MM.1S (cell line): ENCODE results near the gene RFTN1.

ENCODE experiments used
- DNase-seq: peaks from one replicate; pipeline ENCODE4 v3.0.0-alpha.2; 2015
- H2AFZ ChIP-seq: fragments of 300-600 bp; sonication (generic); 2 replicates; pipeline ENCODE4 v1.6.0; 2016; ENCODE audit warnings: antibody characterized with exemption, low read length
- H3F3A ChIP-seq: fragments of 300-600 bp; sonication (generic); 2 replicates; pipeline ENCODE4 v1.6.1; 2016; ENCODE audit warnings: mild to moderate bottlenecking, antibody characterized with exemption, low read length, moderate library complexity, mixed read lengths; ENCODE audit not compliant: insufficient read depth
- H3K27ac ChIP-seq: fragments of 300-600 bp; sonication (generic); 2 replicates; pipeline ENCODE4 v1.5.1; 2016; ENCODE audit warnings: mild to moderate bottlenecking, low read length
- H3K27me3 ChIP-seq: fragments of 300-600 bp; sonication (generic); replicated peaks from 2 replicates; pipeline ENCODE4 v1.6.0; 2016; ENCODE audit warnings: low read length; ENCODE audit not compliant: insufficient read depth
- H3K36me3 ChIP-seq: fragments of 300-600 bp; sonication (generic); replicated peaks from 2 replicates; pipeline ENCODE4 v1.6.1; 2016; ENCODE audit warnings: mild to moderate bottlenecking, low read length, mixed read lengths; ENCODE audit not compliant: insufficient read depth
- H3K4me1 ChIP-seq: fragments of 300-600 bp; sonication (generic); 2 replicates; pipeline ENCODE4 v1.6.1; 2016; ENCODE audit warnings: low read length, mixed read lengths
- H3K4me2 ChIP-seq: fragments of 300-600 bp; sonication (generic); 2 replicates; pipeline ENCODE4 v1.6.0; 2016; ENCODE audit warnings: low read depth, low read length
- H3K4me3 ChIP-seq: fragments of 300-600 bp; sonication (generic); 2 replicates; pipeline ENCODE4 v1.5.1; 2016; ENCODE audit warnings: low read length, mixed read lengths
- H3K79me2 ChIP-seq: fragments of 300-600 bp; sonication (generic); 2 replicates; pipeline ENCODE4 v1.6.1; 2016; ENCODE audit warnings: mixed run types, low read length, mixed read lengths
- H3K9ac ChIP-seq: fragments of 300-600 bp; sonication (generic); 2 replicates; pipeline ENCODE4 v1.6.1; 2016; ENCODE audit warnings: low read length, mixed read lengths
- H3K9me2 ChIP-seq: fragments of 300-600 bp; sonication (generic); replicated peaks from 2 replicates; pipeline ENCODE4 v1.6.1; 2016; ENCODE audit warnings: mild to moderate bottlenecking, low read length, mixed read lengths; ENCODE audit not compliant: insufficient read depth
- H3K9me3 ChIP-seq: fragments of 300-600 bp; sonication (generic); replicated peaks from 2 replicates; pipeline ENCODE4 v1.6.1; 2016; ENCODE audit warnings: mild to moderate bottlenecking, low read length, mixed read lengths; ENCODE audit not compliant: insufficient read depth
- H4K20me1 ChIP-seq: fragments of 300-600 bp; sonication (generic); 2 replicates; pipeline ENCODE4 v1.6.1; 2016; ENCODE audit warnings: mild to moderate bottlenecking, low read length, moderate library complexity, mixed read lengths; ENCODE audit not compliant: insufficient read depth
- EZH2 ChIP-seq: fragments of 300-600 bp; sonication (generic); optimal IDR thresholded peaks from 2 replicates; pipeline ENCODE3; 2017; ENCODE audit warnings: low read depth, mild to moderate bottlenecking, antibody characterized with exemption, low read length, mixed read lengths
- EZH2phosphoT487 ChIP-seq: fragments of 300-600 bp; sonication (generic); IDR thresholded peaks from 2 replicates; pipeline ENCODE4 v1.6.1; 2018; ENCODE audit warnings: antibody characterized with exemption, low read length
- TF ChIP-seq, protein P1 (sequence below): fragments of 300-600 bp; sonication (generic); IDR thresholded peaks from 2 replicates; pipeline ENCODE4 v1.5.1; 2016; ENCODE audit warnings: antibody characterized with exemption, low read length, mixed read lengths

Gene RFTN1

GRCh38 chr3:16503191-16503776 is 10.2 kb downstream of the RFTN1 start:
- Histone ChIP-seq H3K36me3 (no peaks in the 10 kb centered on the region), H2AFZ (no peak overlapping the region), H3F3A (no peaks in the 10 kb centered on the region), H3K9me3 (no peaks in the 10 kb centered on the region), H3K4me1 (0 out of 2 replicates have a peak, but pooled peaks cover 4% of the 10 kb centered on the region), H4K20me1 (no peaks in the 10 kb centered on the region), H3K9ac (no peak overlapping the region), H3K4me3 (no peak overlapping the region), H3K79me2 (no peaks in the 10 kb centered on the region), H3K27ac (no peak overlapping the region), H3K4me2 (no peak overlapping the region), H3K27me3 (no peaks in the 10 kb centered on the region), H3K9me2 (no peaks in the 10 kb centered on the region)
- DNase-seq = no peak
- TF ChIP-seq EZH2phosphoT487 (no peak), EZH2 (no peak)
- TF ChIP-seq, protein P1, sequence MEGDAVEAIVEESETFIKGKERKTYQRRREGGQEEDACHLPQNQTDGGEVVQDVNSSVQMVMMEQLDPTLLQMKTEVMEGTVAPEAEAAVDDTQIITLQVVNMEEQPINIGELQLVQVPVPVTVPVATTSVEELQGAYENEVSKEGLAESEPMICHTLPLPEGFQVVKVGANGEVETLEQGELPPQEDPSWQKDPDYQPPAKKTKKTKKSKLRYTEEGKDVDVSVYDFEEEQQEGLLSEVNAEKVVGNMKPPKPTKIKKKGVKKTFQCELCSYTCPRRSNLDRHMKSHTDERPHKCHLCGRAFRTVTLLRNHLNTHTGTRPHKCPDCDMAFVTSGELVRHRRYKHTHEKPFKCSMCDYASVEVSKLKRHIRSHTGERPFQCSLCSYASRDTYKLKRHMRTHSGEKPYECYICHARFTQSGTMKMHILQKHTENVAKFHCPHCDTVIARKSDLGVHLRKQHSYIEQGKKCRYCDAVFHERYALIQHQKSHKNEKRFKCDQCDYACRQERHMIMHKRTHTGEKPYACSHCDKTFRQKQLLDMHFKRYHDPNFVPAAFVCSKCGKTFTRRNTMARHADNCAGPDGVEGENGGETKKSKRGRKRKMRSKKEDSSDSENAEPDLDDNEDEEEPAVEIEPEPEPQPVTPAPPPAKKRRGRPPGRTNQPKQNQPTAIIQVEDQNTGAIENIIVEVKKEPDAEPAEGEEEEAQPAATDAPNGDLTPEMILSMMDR = no peak

DNA sequence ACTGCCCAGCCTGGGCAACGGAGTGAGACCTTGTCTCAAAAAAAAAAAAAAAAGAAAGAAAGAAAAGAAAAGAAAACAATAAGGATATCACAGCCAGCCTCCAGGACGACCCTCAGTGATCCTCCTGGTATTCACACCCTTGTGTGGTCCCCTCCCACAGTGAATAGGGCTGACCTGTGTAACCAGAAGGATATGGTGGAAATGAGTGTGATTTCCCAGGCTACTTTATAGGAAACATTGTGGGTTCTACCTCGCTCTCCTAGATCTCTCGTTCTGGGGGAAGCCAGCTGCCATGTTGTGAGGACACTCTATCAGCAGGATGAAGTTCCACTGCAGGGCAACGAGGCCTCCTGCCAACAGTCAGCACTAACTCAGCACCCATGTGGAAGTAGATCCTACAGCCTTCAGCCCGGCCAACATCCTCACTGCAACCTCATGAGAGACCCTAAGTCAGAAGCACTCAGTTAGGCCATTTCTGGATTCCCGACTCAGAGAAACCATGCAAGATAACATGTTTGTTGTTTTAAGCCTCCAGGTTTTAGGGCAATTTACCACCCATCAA is 11.1 kb downstream of the RFTN1 start:
- no peaks in the 10 kb centered on the region for H3K36me3 ChIP-seq
- no peak overlapping the region for H3K27ac ChIP-seq
- H3F3A ChIP-seq = no peaks in the 10 kb centered on the region
- 0 out of 2 replicates have a peak, but pooled peaks cover 4% of the 10 kb centered on the region for H3K4me1 ChIP-seq
- H3K9me2 ChIP-seq = no peaks in the 10 kb centered on the region
- no peak overlapping the region for H3K4me3 ChIP-seq
- no peak overlapping the region for H3K4me2 ChIP-seq
- no peaks in the 10 kb centered on the region for H3K9me3 ChIP-seq
- H4K20me1 ChIP-seq = no peaks in the 10 kb centered on the region
- TF ChIP-seq EZH2phosphoT487 (no peak), EZH2 (no peak)
- TF ChIP-seq, protein P1 = no peak
- no peaks in the 10 kb centered on the region for H3K27me3 ChIP-seq
- no peaks in the 10 kb centered on the region for H3K79me2 ChIP-seq
- DNase-seq = no peak
- H2AFZ ChIP-seq = no peak overlapping the region
- H3K9ac ChIP-seq = no peak overlapping the region

GRCh38 chr3:16501376-16501775 is 12.1 kb downstream of the RFTN1 start:
- no peaks in the 10 kb centered on the region for H3F3A ChIP-seq
- H4K20me1 ChIP-seq = no peaks in the 10 kb centered on the region
- no peaks in the 10 kb centered on the region for H3K9me3 ChIP-seq
- no peak overlapping the region for H2AFZ ChIP-seq
- TF ChIP-seq, protein P1 = no peak
- TF ChIP-seq EZH2phosphoT487 = no peak
- no peak for TF ChIP-seq EZH2
- H3K9me2 ChIP-seq = no peaks in the 10 kb centered on the region
- H3K9ac ChIP-seq = no peak overlapping the region
- no peak for DNase-seq
- no peaks in the 10 kb centered on the region for H3K27me3 ChIP-seq
- 0 out of 2 replicates have a peak, but pooled peaks cover 4% of the 10 kb centered on the region for H3K4me1 ChIP-seq
- no peaks in the 10 kb centered on the region for H3K79me2 ChIP-seq
- no peak overlapping the region for H3K27ac ChIP-seq
- H3K36me3 ChIP-seq = no peaks in the 10 kb centered on the region
- H3K4me2 ChIP-seq = no peak overlapping the region
- H3K4me3 ChIP-seq = no peak overlapping the region
